Tongue (tissue), 3 donors: ENCODE results near the gene RDH12. TPM values are rescaled to one million over a fixed set of nuclear protein-coding genes. Genes with fewer than 3 reads are reported as not detected.

Source experiments
- DNase-seq: peaks from one replicate; pipeline ENCODE4 v3.0.0-alpha.2; 2015
- small RNA-seq: library from RNA; depleted of rRNA; stranded (forward); fragments of <200 nt; gene quantifications from one replicate; pipeline ENCODE3, GENCODE V24; 2014; ENCODE audit warnings: low replicate concordance
- total RNA-seq: library from RNA; depleted of rRNA; stranded (reverse); fragments of >200 nt; gene quantifications from one replicate; pipeline ENCODE4 v1.2.3, GENCODE V29; 2014

RDH12 gene
- total RNA-seq, 1 donor from 2014 or later = 0.10 TPM

GRCh38 chr14:67749341-67750084 lies 47.8 kb downstream of the RDH12 start:
- peak; percentile 87 for DNase-seq

DNA sequence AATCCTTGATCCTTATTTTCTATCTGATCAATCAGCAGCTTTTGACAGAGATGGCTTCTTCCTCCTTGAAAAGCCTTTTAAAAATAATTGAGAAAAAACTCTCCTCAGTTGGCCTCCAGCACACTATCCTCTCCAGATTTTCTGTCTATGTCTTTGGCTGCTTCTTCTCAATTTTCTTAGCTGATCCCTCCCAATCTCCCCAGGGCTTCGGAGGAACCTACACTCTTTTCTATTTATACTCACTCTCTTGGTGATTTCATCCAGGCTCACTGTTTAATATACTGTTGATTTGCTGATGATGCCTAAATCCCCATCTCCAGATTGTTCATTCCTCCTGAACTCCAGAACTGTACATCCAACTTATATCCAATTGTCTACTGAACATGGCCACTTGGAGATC lies 54.8 kb downstream of the RDH12 start:
- no peak for DNase-seq

- DNase-seq = no peak
These were observed 55.5 kb downstream of the RDH12 start for GRCh38 chr14:67757175-67757574.

- DNase-seq = no peak
These were observed 58.2 kb downstream of the RDH12 start for GRCh38 chr14:67759916-67760315.

GRCh38 chr14:67762051-67762450 lies 60.4 kb downstream of the RDH12 start:
- no peak for DNase-seq

GRCh38 chr14:67763158-67763822 lies 61.6 kb downstream of the RDH12 start:
- no peak for DNase-seq

DNA sequence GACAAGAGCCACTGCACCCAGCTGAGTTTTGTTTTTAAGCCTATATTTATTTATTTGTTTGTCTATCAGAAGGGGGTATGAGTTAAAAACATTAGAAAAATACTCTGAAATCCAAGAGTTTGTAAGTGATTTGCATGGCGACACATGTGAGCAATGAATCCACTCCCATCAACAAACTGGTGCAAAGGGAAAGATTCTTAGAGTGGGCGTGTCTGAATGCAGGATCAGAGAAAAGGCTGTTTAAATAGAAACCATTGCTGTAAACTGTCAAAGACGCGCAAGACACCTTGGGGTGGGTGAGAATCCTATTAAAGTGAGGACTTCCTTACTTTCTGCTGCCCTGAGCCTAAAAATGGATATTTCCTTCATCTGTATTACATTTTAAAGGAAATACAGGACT lies 62.8 kb downstream of the RDH12 start:
- no peak for DNase-seq

- DNase-seq = no peak
These were observed 63.6 kb downstream of the RDH12 start for GRCh38 chr14:67765192-67765834.

DNA sequence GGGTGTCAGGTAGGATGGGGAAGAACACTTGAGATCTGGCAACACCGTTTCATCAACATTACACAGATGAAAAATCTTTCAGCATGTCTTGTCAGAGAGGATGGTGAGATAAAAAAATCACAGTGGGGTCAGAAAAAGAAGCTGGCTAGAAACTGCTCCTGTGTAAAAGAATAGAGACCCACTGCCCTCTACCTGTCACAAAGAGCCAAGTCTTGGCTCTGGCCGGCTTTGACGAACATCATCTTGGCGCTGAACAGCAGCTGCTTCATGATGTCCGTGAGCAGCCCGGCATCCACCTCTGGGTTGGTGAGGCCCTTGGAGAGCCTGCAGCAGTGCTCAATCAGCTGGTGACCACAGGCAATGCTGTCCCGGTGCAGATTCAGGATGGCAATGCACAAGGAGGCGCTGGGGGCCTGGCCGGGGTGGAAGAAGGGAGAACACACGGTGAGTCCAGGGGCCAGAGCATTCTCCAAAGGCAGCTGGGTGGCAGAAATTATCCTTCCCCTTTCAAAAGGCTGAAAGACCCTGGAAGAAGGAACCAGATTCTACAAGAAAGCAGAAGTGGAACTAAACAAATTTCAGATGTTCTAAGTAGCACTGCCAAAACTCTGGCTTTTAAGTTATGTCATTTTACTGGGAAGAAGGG lies 64.5 kb downstream of the RDH12 start:
- no peak for DNase-seq

- DNase-seq = no peak
These were observed 66.5 kb downstream of the RDH12 start for GRCh38 chr14:67768219-67768618.

GRCh38 chr14:67773844-67774377 lies 72.2 kb downstream of the RDH12 start:
- DNase-seq = no peak

DNA sequence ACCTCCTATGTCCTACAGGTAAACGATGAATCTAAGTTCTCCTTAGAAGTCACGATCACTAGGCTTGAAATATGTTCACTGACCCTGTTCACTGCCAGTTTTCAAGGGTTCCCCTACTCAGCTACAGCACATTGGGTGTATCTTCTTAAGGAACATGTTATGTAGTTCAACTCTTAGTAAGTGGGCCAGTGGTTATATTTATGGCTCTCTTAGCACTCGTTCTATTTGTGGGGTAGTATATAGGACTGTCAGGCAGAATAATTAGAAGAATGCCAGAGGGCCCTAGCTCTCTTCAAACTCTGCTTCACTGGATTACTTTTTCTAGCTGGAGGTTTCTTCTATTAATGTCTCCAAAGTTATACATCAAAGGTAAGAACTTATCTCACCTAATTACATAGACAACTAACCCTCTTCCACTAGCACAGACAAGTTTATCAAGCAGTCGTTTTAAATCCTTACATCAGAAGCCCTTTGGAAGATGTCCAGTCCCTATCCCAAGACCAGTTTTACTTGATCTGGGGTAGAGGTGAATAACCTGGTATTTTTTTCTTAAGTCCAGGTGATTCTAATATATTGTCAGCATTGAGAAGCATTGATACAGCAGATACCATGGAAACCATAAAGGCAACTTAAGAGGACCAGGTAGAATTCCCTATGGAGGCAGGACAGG lies 75.1 kb downstream of the RDH12 start:
- no peak for DNase-seq

DNA sequence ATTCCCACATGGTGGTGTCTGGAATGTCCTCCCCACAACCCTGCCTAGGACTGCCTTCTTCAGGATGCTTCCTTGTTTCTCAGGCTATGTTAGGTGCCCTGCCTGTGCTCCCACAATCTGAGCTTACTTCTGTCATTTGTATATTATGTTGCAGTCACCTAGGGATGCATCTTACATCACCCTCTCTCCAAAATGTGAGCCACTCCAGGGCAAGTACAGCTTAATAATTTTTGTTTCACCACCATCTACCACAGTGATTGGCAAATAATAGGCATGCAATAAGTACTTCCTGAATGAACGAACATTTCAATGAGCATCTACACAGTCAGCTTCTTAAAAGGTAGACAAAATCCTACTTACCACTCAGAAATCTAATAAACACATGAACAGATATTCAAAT lies 77.1 kb downstream of the RDH12 start:
- no peak for DNase-seq

DNA sequence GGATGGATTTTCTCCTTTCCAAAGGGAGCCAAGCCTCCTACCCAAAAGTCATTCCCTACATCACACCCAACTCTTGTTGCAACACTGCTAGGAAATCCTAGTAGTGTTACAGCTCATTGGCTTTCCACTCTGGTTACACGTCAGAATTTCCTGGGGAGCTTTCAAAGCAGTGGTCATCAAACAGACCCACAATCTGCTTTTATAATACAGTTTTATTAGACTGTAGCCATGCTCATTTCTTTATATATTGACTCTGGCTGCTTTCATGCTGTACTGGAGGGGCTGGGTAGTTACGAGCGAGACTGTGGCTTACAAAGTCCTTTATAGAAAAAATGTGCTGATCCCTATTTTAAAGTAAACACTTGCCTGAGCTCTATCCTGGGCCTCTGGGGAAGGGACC lies 80.4 kb downstream of the RDH12 start:
- no peak for DNase-seq

Small RNA genes lying within 50 kb of the gene (small RNA-seq; reads per million reads assigned to genes)
- not detected for gene AL049779.3
- gene RN7SL369P = not detected
- gene RNA5SP386 = not detected

Other genes with a start within 250 kb of the RDH12 start
- gene TMEM229B, start 213.2 kb upstream of the RDH12 start, total RNA-seq = 1.6 TPM
- 4.3 TPM for gene PLEKHH1, start 168.6 kb upstream of the RDH12 start, total RNA-seq
- 16.0 TPM for gene PIGH, start 101.6 kb upstream of the RDH12 start, total RNA-seq
- 3.9 TPM for gene ARG2, start 82.0 kb upstream of the RDH12 start, total RNA-seq
- 37.8 TPM for gene VTI1B, start 27.3 kb upstream of the RDH12 start, total RNA-seq
- 49.4 TPM for gene RDH11, start 6.1 kb upstream of the RDH12 start, total RNA-seq
- gene ZFYVE26, start 114.7 kb downstream of the RDH12 start, total RNA-seq = 17.4 TPM
- 37.8 TPM for gene RAD51B, start 117.9 kb downstream of the RDH12 start, total RNA-seq